HepG2 (cell line): ENCODE data around the gene EEF1A1. TPM values are rescaled to one million over a fixed set of nuclear protein-coding genes. Genes with fewer than 3 reads are reported as not detected.

Experiments
- ARHGAP35 ChIP-seq: sonication (generic); formaldehyde crosslinking; IDR thresholded peaks from 2 replicates; pipeline ENCODE4 v1.9.0; 2022; ENCODE audit warnings: mild to moderate bottlenecking, inconsistent platforms, moderate library complexity, missing genetic modification reagents, borderline replicate concordance
- DMAP1 ChIP-seq: IDR thresholded peaks from 2 replicates; pipeline ENCODE4 v1.6.1; 2016
- HNRNPUL1 ChIP-seq: fragments of 200-400 bp; formaldehyde crosslinking; IDR thresholded peaks from 2 replicates; pipeline ENCODE4 v1.6.1; 2017; ENCODE audit warnings: low read depth, mild to moderate bottlenecking, low read length, moderate library complexity
- KDM3A ChIP-seq: IDR thresholded peaks from 2 replicates; pipeline ENCODE4 v1.6.1; 2018; ENCODE audit warnings: low read depth, missing compliant biosample characterization
- NCOR1 ChIP-seq: fragments of 200-600 bp; sonication (generic); IDR thresholded peaks from 2 replicates; pipeline ENCODE4 v1.7.0; 2017; ENCODE audit warnings: antibody characterized with exemption, low read length, borderline replicate concordance
- POLR2A ChIP-seq, 2 experiments: IDR thresholded peaks; 2 replicates each; pipeline ENCODE4 v1.6.1; 2011; ENCODE audit warnings: low read depth in 2 of 2, low read length in 2 of 2, mild to moderate bottlenecking in 1 of 2, moderate library complexity in 1 of 2; ENCODE audit not compliant: insufficient read depth in 1 of 2
- RFXAP ChIP-seq: sonication (generic); formaldehyde crosslinking; IDR thresholded peaks from 2 replicates; pipeline ENCODE4 v1.4.0; 2020; ENCODE audit warnings: missing genetic modification reagents, borderline replicate concordance
- SIN3B ChIP-seq: fragments of 150-350 bp; IDR thresholded peaks from 2 replicates; pipeline ENCODE4 v1.6.1; 2014; ENCODE audit warnings: low read length
- SP4 ChIP-seq: sonication (generic); formaldehyde crosslinking; IDR thresholded peaks from 2 replicates; pipeline ENCODE4 v1.8.1; 2023; ENCODE audit warnings: mild to moderate bottlenecking, missing genetic modification reagents
- TAF15 ChIP-seq: fragments of 200-400 bp; formaldehyde crosslinking; IDR thresholded peaks from one replicate; pipeline ENCODE4 v1.6.1; 2018; ENCODE audit warnings: mild to moderate bottlenecking, low read depth, low read length; ENCODE audit not compliant: poor library complexity, severe bottlenecking
- ZBTB3 ChIP-seq: sonication (generic); formaldehyde crosslinking; IDR thresholded peaks from 2 replicates; pipeline ENCODE4 v1.4.0; 2020; ENCODE audit warnings: low read depth, mild to moderate bottlenecking, moderate library complexity, missing genetic modification reagents, borderline replicate concordance
- ZBTB8A ChIP-seq: sonication (generic); formaldehyde crosslinking; IDR thresholded peaks from 2 replicates; pipeline ENCODE4 v1.4.0; 2020; ENCODE audit warnings: mild to moderate bottlenecking, low read depth, missing genetic modification reagents, borderline replicate concordance
- ZFP41 ChIP-seq: sonication (generic); formaldehyde crosslinking; IDR thresholded peaks from 2 replicates; pipeline ENCODE4 v1.4.0; 2020; ENCODE audit warnings: mild to moderate bottlenecking, missing genetic modification reagents, borderline replicate concordance
- ZNF670 ChIP-seq: sonication (generic); formaldehyde crosslinking; IDR thresholded peaks from 2 replicates; pipeline ENCODE4 v1.8.0; 2022; ENCODE audit warnings: mild to moderate bottlenecking, missing genetic modification reagents, borderline replicate concordance
- polyA plus RNA-seq, 8 experiments: library from polyadenylated mRNA; depleted of rRNA in 3 of 8; stranded (reverse) in 7 of 8; unstranded in 1 of 8; fragments of >200 nt; fragmentation: Illumina TruSeq in 4 of 8; extraction: Trizol in 4 of 8; gene quantifications; 2 replicates each; pipeline versions ENCODE4 v1.2.1 to v1.2.3, GENCODE V29; 2011 to 2016; ENCODE audit warnings: low read depth in 4 of 8, missing spikeins in 1 of 8, mixed read lengths in 1 of 8; ENCODE audit not compliant: insufficient read depth in 1 of 8
- total RNA-seq, 5 experiments: library from RNA; depleted of rRNA; stranded (reverse); fragments of >200 nt; fragmentation: Illumina TruSeq; extraction: Trizol; gene quantifications; 2 replicates each; pipeline ENCODE4 v1.2.3, GENCODE V29; 2016; ENCODE audit warnings: low read depth in 1 of 5
- TF ChIP-seq, protein P1 (sequence below), 2 experiments: sonication (generic) in 1 of 2; formaldehyde crosslinking in 1 of 2; IDR thresholded peaks; 2 replicates each; pipeline versions ENCODE4 v1.4.0 to v1.6.1; 2016 to 2020; ENCODE audit warnings: borderline replicate concordance in 1 of 2, low read depth in 1 of 2, mild to moderate bottlenecking in 1 of 2, missing genetic modification reagents in 1 of 2
- TF ChIP-seq, protein P2 (sequence below): sonication (generic); formaldehyde crosslinking; IDR thresholded peaks from 2 replicates; pipeline ENCODE4 v1.4.0; 2020; ENCODE audit warnings: missing genetic modification reagents, borderline replicate concordance
- TF ChIP-seq, protein P3 (sequence below): fragments of 450-650 bp; IDR thresholded peaks from 2 replicates; pipeline ENCODE4 v1.6.1; 2017; ENCODE audit warnings: mild to moderate bottlenecking
- TF ChIP-seq, protein P4 (sequence below): IDR thresholded peaks from 2 replicates; pipeline ENCODE4 v1.6.1; 2016; ENCODE audit warnings: control low read depth

The EEF1A1 gene
- total and polyA plus RNA-seq, 2 of the 13 experiments (the other 11 are each of a cell fraction or from before 2014, with no cell fraction given), result 13,726 to 17,172 TPM

DNA sequence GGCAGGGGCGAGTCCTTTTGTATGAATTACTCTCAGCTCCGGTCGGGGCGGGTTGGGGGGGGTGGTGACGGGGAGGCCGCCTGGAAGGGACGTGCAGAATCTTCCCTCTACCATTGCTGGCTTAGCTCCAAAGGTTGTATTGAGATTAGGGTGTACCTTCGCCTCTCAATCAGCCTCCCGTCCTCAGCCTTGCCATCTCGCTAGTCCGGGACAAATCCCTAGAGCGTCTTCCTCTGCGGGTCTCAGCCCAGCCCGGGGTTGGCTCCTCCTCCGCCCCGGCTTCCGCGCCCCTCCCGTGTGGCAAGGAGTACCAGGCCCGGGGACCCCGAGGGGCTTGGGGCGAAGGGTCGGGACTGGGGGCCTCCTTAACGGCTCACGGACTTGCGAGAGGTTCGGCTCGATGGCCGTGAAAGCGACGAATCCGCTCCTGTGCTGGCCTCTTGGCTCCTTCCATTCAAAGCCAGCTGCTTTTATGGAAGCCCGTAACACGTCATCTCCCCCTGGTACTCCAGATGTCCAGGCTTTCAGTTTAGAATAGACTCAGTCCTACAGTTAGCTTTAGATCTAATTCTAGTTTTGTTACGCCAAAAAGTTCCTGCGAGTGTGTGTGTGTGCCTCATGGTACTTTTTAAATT is 636 bp upstream of the EEF1A1 start (continued):
- TF ChIP-seq, protein P1, sequence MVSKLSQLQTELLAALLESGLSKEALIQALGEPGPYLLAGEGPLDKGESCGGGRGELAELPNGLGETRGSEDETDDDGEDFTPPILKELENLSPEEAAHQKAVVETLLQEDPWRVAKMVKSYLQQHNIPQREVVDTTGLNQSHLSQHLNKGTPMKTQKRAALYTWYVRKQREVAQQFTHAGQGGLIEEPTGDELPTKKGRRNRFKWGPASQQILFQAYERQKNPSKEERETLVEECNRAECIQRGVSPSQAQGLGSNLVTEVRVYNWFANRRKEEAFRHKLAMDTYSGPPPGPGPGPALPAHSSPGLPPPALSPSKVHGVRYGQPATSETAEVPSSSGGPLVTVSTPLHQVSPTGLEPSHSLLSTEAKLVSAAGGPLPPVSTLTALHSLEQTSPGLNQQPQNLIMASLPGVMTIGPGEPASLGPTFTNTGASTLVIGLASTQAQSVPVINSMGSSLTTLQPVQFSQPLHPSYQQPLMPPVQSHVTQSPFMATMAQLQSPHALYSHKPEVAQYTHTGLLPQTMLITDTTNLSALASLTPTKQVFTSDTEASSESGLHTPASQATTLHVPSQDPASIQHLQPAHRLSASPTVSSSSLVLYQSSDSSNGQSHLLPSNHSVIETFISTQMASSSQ (IDR thresholded peaks at IDR 0.05; ENCODE audit: low read depth), result 0 out of 2 replicates have a peak, but pooled peaks have one; percentile 11
- TF ChIP-seq, protein P1 (CRISPR knock-in tag; IDR thresholded peaks at IDR 0.05; ENCODE audit: borderline replicate concordance), result peak; percentile 12; the same call in 1 of the 2 replicates
- TF ChIP-seq, protein P2, sequence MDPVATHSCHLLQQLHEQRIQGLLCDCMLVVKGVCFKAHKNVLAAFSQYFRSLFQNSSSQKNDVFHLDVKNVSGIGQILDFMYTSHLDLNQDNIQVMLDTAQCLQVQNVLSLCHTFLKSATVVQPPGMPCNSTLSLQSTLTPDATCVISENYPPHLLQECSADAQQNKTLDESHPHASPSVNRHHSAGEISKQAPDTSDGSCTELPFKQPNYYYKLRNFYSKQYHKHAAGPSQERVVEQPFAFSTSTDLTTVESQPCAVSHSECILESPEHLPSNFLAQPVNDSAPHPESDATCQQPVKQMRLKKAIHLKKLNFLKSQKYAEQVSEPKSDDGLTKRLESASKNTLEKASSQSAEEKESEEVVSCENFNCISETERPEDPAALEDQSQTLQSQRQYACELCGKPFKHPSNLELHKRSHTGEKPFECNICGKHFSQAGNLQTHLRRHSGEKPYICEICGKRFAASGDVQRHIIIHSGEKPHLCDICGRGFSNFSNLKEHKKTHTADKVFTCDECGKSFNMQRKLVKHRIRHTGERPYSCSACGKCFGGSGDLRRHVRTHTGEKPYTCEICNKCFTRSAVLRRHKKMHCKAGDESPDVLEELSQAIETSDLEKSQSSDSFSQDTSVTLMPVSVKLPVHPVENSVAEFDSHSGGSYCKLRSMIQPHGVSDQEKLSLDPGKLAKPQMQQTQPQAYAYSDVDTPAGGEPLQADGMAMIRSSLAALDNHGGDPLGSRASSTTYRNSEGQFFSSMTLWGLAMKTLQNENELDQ, result no peak
- TF ChIP-seq ARHGAP35 (no peak), ZBTB3 (0 out of 2 replicates have a peak, but pooled peaks have one; percentile 35), ZFP41 (CRISPR knock-in tag) (peak; percentile 49; the same call in 1 of the 2 replicates), NCOR1 (peak; percentile 16; the same call in 1 of the 2 replicates), DMAP1 (peak; percentile 26; the same call in 1 of the 2 replicates), ZNF670 (0 out of 2 replicates have a peak, but pooled peaks have one; percentile 11), TAF15 (no peak), RFXAP (CRISPR knock-in tag) (0 out of 2 replicates have a peak, but pooled peaks have one; percentile 2), HNRNPUL1 (no peak), KDM3A (no peak), SP4 (no peak), SIN3B (no peak), ZBTB8A (CRISPR knock-in tag) (0 out of 2 replicates have a peak, but pooled peaks have one; percentile 54), POLR2A (IDR thresholded peaks at IDR 0.05; ENCODE audit: insufficient read depth in 1 of 2, low read depth in 2 of 2, low read length in 2 of 2) (peak; percentile 58 to 63)
- TF ChIP-seq, protein P3, sequence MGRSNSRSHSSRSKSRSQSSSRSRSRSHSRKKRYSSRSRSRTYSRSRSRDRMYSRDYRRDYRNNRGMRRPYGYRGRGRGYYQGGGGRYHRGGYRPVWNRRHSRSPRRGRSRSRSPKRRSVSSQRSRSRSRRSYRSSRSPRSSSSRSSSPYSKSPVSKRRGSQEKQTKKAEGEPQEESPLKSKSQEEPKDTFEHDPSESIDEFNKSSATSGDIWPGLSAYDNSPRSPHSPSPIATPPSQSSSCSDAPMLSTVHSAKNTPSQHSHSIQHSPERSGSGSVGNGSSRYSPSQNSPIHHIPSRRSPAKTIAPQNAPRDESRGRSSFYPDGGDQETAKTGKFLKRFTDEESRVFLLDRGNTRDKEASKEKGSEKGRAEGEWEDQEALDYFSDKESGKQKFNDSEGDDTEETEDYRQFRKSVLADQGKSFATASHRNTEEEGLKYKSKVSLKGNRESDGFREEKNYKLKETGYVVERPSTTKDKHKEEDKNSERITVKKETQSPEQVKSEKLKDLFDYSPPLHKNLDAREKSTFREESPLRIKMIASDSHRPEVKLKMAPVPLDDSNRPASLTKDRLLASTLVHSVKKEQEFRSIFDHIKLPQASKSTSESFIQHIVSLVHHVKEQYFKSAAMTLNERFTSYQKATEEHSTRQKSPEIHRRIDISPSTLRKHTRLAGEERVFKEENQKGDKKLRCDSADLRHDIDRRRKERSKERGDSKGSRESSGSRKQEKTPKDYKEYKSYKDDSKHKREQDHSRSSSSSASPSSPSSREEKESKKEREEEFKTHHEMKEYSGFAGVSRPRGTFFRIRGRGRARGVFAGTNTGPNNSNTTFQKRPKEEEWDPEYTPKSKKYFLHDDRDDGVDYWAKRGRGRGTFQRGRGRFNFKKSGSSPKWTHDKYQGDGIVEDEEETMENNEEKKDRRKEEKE, result no peak
- TF ChIP-seq, protein P4, sequence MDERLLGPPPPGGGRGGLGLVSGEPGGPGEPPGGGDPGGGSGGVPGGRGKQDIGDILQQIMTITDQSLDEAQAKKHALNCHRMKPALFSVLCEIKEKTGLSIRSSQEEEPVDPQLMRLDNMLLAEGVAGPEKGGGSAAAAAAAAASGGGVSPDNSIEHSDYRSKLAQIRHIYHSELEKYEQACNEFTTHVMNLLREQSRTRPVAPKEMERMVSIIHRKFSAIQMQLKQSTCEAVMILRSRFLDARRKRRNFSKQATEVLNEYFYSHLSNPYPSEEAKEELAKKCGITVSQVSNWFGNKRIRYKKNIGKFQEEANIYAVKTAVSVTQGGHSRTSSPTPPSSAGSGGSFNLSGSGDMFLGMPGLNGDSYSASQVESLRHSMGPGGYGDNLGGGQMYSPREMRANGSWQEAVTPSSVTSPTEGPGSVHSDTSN (CRISPR knock-in tag), result no peak
